Lower leg skin (tissue), 4 donors: ENCODE measurements around the gene STXBP5L. TPM values are rescaled to one million over a fixed set of nuclear protein-coding genes. Genes with fewer than 3 reads are reported as not detected.

Experiments used
- DNase-seq, 2 donors: peaks; one replicate each; pipeline ENCODE4 v3.0.0-alpha.2; 2019; ENCODE audit warnings: low spot score in 2 of 2
- H3K4me3 ChIP-seq: fragments of 200-600 bp; sonication (generic); 2 replicates; pipeline ENCODE4 v1.5.1; 2017; ENCODE audit warnings: mild to moderate bottlenecking, low read depth; ENCODE audit not compliant: poor library complexity, severe bottlenecking
- POLR2A ChIP-seq, 2 donors: fragments of 450-650 bp; IDR thresholded peaks; one replicate each; pipeline ENCODE4 v1.6.1; 2016 to 2017; ENCODE audit warnings: antibody characterized with exemption in 2 of 2, mild to moderate bottlenecking in 1 of 2, moderate library complexity in 1 of 2
- WGBS, 2 donors: methylation state at CpG; one replicate each; pipeline ENCODE4 v1.1.5; 2018; 5-methylcytosine and 5-hydroxymethylcytosine counted together
- intact Hi-C: fragments of 100-400 bp; cut with DNase I; formaldehyde crosslinking; loops from one replicate; pipeline ENCODE4 v1.15.0; 2023; ENCODE audit warnings: low total_unique reads
- total RNA-seq, 4 donors: library from RNA; depleted of rRNA; stranded (reverse); fragments of >200 nt; gene quantifications; one replicate each; pipeline ENCODE4 v1.1.0, GENCODE V29; 2016
- TF ChIP-seq, protein P1 (sequence below), 3 donors: fragments of 450-650 bp; IDR thresholded peaks; one replicate each; pipeline ENCODE4 v1.5.1; 2016; ENCODE audit warnings: antibody characterized with exemption in 3 of 3, mild to moderate bottlenecking in 3 of 3, moderate library complexity in 2 of 3

STXBP5L gene
- total RNA-seq, 4 donors from 2014 or later, result 0.06 TPM; not detected in 3

DNA sequence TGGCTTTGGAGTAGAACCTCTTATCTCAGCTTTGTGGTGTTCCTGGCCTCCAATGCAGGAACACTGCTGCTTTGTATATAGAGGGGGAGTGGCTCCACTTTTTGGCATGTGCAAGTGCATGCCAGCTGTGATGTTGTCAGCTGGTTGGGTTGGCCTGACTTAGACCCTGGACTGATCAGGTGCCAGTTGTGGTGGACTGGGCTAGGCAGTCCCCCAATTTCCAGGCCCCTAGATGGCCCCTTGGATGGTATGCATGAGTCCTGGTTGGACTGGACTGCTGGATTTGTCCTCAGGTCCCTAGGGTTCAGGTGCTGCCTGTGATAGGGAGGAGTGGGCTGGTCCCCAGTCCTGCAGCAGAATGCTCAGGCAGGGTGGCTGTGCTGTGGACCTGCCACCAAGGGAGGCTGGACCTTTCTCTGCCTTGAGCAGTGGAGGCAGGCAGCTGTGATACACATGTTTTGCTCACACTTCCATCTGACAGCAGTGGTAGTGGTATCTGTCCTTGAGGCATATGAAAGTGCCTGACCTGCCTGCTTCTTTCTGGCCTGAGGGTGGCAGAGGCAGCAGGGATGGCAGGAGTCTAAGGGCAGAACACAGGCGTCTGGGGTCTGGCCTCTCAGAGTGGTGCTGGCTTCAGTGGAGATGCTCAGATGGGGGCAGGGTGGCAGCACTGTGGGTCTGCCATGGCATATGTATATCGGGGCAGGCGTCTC is 74.8 kb downstream of the STXBP5L start:
- intact Hi-C loops, result no loop called here
- WGBS, 2 donors, result 70 to 74% methylated on average over 3 of the region's 3 CpGs
- H3K4me3 ChIP-seq, result no peak overlapping the region
- no peak for DNase-seq
- TF ChIP-seq POLR2A (IDR thresholded peaks at IDR 0.05), result no peak
- TF ChIP-seq, protein P1, sequence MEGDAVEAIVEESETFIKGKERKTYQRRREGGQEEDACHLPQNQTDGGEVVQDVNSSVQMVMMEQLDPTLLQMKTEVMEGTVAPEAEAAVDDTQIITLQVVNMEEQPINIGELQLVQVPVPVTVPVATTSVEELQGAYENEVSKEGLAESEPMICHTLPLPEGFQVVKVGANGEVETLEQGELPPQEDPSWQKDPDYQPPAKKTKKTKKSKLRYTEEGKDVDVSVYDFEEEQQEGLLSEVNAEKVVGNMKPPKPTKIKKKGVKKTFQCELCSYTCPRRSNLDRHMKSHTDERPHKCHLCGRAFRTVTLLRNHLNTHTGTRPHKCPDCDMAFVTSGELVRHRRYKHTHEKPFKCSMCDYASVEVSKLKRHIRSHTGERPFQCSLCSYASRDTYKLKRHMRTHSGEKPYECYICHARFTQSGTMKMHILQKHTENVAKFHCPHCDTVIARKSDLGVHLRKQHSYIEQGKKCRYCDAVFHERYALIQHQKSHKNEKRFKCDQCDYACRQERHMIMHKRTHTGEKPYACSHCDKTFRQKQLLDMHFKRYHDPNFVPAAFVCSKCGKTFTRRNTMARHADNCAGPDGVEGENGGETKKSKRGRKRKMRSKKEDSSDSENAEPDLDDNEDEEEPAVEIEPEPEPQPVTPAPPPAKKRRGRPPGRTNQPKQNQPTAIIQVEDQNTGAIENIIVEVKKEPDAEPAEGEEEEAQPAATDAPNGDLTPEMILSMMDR (IDR thresholded peaks at IDR 0.05), result no peak

DNA sequence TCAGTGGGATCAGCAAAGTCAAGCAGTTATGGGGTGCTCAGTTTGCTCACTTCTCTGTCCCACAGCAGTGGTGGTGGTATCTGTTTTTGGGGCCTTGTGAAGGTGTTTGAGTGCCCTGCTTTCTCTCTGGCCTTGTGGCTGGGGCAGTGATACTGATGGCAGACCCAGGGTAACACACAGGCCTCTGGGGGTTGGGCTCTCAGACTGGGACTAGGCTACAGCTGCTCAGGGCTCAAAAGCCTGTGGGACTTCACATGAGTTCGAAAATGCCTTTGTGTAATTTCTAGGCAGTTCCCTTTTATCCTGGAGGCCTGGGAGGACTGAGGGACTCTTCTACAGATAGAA is 75.3 kb downstream of the STXBP5L start:
- peak in 1 of 2 donors; percentile 74 for DNase-seq
- intact Hi-C loops, result no loop called here
- 38 to 63% methylated on average over 1 of the region's 1 CpG for WGBS, 2 donors
- no peak for TF ChIP-seq POLR2A (IDR thresholded peaks at IDR 0.05)
- TF ChIP-seq, protein P1 (IDR thresholded peaks at IDR 0.05), result no peak
- no peak overlapping the region for H3K4me3 ChIP-seq

DNA sequence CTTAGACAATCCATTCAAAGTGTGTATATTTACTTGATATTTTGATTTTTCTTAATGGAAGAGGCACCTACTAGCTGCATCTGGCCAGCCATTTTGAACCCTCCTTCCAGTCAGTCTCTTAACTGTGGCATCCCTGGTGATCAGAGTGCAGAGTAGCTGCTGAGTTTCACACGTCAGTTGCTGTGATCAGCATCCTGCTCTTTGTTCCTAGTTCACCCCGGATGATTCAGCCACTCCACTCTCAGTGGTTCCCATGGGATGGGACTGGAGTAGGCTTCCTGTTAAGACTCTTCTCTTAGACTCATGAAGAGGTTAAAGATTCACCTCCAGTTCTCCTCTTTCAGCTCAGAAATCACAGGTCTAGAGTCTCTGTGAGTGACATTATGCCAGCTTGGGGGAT is 75.8 kb downstream of the STXBP5L start:
- no peak for DNase-seq
- TF ChIP-seq, protein P1 (IDR thresholded peaks at IDR 0.05), result no peak
- no peak for TF ChIP-seq POLR2A (IDR thresholded peaks at IDR 0.05)
- intact Hi-C loops, result no loop called here
- H3K4me3 ChIP-seq, result no peak overlapping the region
- WGBS, 2 donors, result 42 to 47% methylated on average over 2 of the region's 2 CpGs

DNA sequence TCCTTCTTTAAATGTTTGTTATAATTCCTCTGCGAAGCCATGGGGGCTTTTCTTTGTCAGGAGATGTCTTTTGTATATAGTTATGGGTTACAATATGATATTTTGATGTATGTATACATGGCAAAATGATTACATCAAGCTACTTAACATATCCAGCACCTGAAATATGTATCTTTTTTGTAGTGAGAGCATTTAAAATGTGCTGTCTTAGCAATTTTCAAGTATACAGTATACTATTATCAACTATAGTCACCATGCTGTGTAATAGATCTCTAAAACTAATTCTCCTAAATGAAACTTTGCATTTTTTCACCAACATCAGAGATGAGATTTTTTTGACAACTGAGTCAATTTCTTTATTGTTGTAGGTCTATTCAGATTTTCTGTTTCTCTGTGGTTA is 77.2 kb downstream of the STXBP5L start:
- H3K4me3 ChIP-seq, result no peak overlapping the region
- 62 to 63% methylated on average over 1 of the region's 1 CpG for WGBS, 2 donors
- intact Hi-C loops, result no loop called here
- DNase-seq, result no peak
- TF ChIP-seq POLR2A (IDR thresholded peaks at IDR 0.05), result no peak
- TF ChIP-seq, protein P1 (IDR thresholded peaks at IDR 0.05), result no peak

DNA sequence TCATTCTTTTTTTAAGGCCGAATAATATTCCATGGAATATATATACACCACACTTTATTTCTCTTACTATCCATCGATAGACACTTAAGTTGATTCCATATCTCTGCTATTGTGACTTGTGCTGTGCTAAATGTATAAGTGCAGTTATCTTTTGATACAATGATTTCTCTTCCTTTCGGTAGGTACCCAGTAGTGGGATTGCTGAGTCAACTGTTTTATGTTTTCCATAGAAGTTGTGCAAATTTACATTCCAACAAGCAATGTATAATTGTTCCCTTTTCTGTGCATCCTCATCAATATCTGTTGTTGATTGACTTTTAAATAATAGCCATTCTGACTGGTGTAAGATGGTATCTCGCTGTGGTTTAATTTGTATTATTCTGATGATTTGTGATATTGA is 81.0 kb downstream of the STXBP5L start:
- TF ChIP-seq, protein P1 (IDR thresholded peaks at IDR 0.05), result no peak
- TF ChIP-seq POLR2A (IDR thresholded peaks at IDR 0.05), result no peak
- 94 to 96% methylated on average over 4 of the region's 4 CpGs for WGBS, 2 donors
- DNase-seq, result no peak
- intact Hi-C loops, result no loop called here
- no peak overlapping the region for H3K4me3 ChIP-seq

DNA sequence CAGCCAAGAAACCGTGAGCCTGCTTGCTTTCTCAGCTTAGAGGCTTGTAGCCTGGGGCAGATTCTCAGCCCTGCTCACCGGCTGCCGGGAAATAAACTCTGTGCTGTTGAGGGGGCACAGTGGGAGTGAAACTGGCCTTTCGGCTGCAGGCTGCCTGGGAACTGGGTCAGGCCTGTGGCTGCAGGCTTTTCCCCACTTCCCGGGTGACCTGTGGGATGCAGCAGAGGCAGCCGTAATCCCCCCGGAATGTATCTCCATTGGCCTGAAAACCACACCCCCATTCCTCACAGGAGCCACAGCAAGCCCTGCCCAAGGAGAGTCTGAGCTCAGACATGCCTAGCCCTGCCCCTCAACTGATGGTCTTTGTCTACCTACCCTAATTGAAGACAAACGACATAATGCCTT is 110.9 kb downstream of the STXBP5L start:
- intact Hi-C loops, result no loop called here
- WGBS, 2 donors, result 56 to 67% methylated on average over 8 of the region's 8 CpGs
- no peak for TF ChIP-seq POLR2A (IDR thresholded peaks at IDR 0.05)
- TF ChIP-seq, protein P1 (IDR thresholded peaks at IDR 0.05), result no peak
- DNase-seq, result peak in 1 of 2 donors; percentile 81
- no peak overlapping the region for H3K4me3 ChIP-seq
